Keratinocyte (primary cell): Measurements from ENCODE around the gene CELF2. TPM values are rescaled to one million over a fixed set of nuclear protein-coding genes. Genes with fewer than 3 reads are reported as not detected.
A peak's percentile ranks its signal among the peaks of the same experiment; 100 is the strongest.
"Not testable (repeated sequence)": the region's sequence is repeated elsewhere in the genome, so short reads cannot be mapped to it uniquely, and the experiment has no call there.

Experiments
- DNase-seq: peaks from one replicate; pipeline ENCODE4 v3.0.0-alpha.2; 2011; ENCODE audit warnings: low read depth, missing footprints, low spot score
- FAIRE-seq: peaks from 2 replicates; lab custom pipeline; 2011; peaks lifted over from hg19 to GRCh38; lab: Jason Lieb, UNC
- H2AFZ ChIP-seq: 2 replicates; pipeline ENCODE4 v1.6.0; 2012; ENCODE audit warnings: low read length, control low read depth, inconsistent platforms; ENCODE audit not compliant: control insufficient read depth
- H3K27ac ChIP-seq: 2 replicates; pipeline ENCODE4 v1.5.1; 2011; ENCODE audit warnings: low read length; ENCODE audit not compliant: control insufficient read depth, insufficient read depth
- H3K27me3 ChIP-seq: 3 replicates; pipeline ENCODE4 v1.6.0; 2011; ENCODE audit warnings: low read length; ENCODE audit not compliant: control insufficient read depth, insufficient read depth; ENCODE audit errors: extremely low read depth
- H3K36me3 ChIP-seq, 2 experiments: 2 replicates in 1 of 2; 3 replicates in 1 of 2; pipeline ENCODE4 v1.5.1; 2011; ENCODE audit warnings: low read length in 2 of 2, mild to moderate bottlenecking in 1 of 2; ENCODE audit not compliant: control insufficient read depth in 2 of 2, insufficient read depth in 2 of 2; ENCODE audit errors: extremely low read depth in 1 of 2
- H3K4me1 ChIP-seq: 3 replicates; pipeline ENCODE4 v1.5.1; 2011; ENCODE audit warnings: low read length; ENCODE audit not compliant: control insufficient read depth, insufficient read depth; ENCODE audit errors: extremely low read depth
- H3K4me2 ChIP-seq: 3 replicates; pipeline ENCODE4 v1.6.0; 2011; ENCODE audit warnings: low read depth, low read length; ENCODE audit not compliant: control insufficient read depth, insufficient read depth; ENCODE audit errors: extremely low read depth
- H3K4me3 ChIP-seq, 3 experiments: fragments of 200-600 bp in 1 of 3; sonication (generic) in 1 of 3; 2 replicates in 2 of 3; 3 replicates in 1 of 3; pipeline ENCODE4 v1.5.1; 2011 to 2016; ENCODE audit warnings: low read length in 3 of 3, mild to moderate bottlenecking in 3 of 3, control low read depth in 2 of 3, inconsistent platforms in 1 of 3, low read depth in 1 of 3, mixed read lengths in 1 of 3, mixed run types in 1 of 3, moderate library complexity in 1 of 3; ENCODE audit not compliant: control insufficient read depth in 2 of 3, insufficient read depth in 2 of 3; ENCODE audit errors: extremely low read depth in 1 of 3
- H3K79me2 ChIP-seq: 2 replicates; pipeline ENCODE4 v1.6.0; 2012; ENCODE audit warnings: low read length; ENCODE audit not compliant: control insufficient read depth, insufficient read depth
- H3K9ac ChIP-seq: 3 replicates; pipeline ENCODE4 v1.6.0; 2011; ENCODE audit warnings: low read length; ENCODE audit not compliant: control insufficient read depth, insufficient read depth; ENCODE audit errors: extremely low read depth
- H3K9me1 ChIP-seq: 3 replicates; pipeline ENCODE4 v1.6.0; 2011; ENCODE audit warnings: low read length; ENCODE audit not compliant: control insufficient read depth, insufficient read depth; ENCODE audit errors: extremely low read depth
- H3K9me3 ChIP-seq: 2 replicates; pipeline ENCODE4 v1.5.1; 2012; ENCODE audit warnings: low read depth, low read length; ENCODE audit not compliant: control insufficient read depth
- H4K20me1 ChIP-seq: 3 replicates; pipeline ENCODE4 v1.6.0; 2011; ENCODE audit warnings: low read length; ENCODE audit not compliant: control insufficient read depth, insufficient read depth; ENCODE audit errors: extremely low read depth
- CTCF ChIP-seq, 3 experiments: IDR thresholded peaks in 1 of 3; conservative IDR thresholded peaks in 1 of 3; optimal IDR thresholded peaks in 1 of 3; 2 replicates in 2 of 3; 3 replicates in 1 of 3; pipeline versions ENCODE3 to v1.5.1; 2011; ENCODE audit warnings: low read length in 3 of 3, mild to moderate bottlenecking in 3 of 3, moderate library complexity in 2 of 3, control low read depth in 1 of 3, inconsistent platforms in 1 of 3; ENCODE audit not compliant: insufficient read depth in 2 of 3; ENCODE audit errors: extremely low read depth in 1 of 3
- EZH2 ChIP-seq: IDR thresholded peaks from one replicate; pipeline ENCODE4 v1.6.1; 2012; ENCODE audit warnings: inconsistent platforms, mild to moderate bottlenecking, low read length, moderate library complexity
- dilution Hi-C: fragments of 300-500 bp; cut with MboI; formaldehyde crosslinking; loops from one replicate; pipeline ENCODE4 v1.7.0; 2020; ENCODE audit warnings: low sequenced_read_pairs; ENCODE audit not compliant: extremely low pct_ligation_motif_present
- polyA plus RNA-seq, 5 experiments: library from polyadenylated mRNA; depleted of rRNA in 3 of 5; stranded (reverse) in 3 of 5; stranded (forward) in 1 of 5; unstranded in 1 of 5; fragments of >200 nt; gene quantifications; 1 replicate in 1 of 5; 2 replicates in 3 of 5; 3 replicates in 1 of 5; pipeline versions ENCODE4 v1.2.1 to v1.2.3, GENCODE V29; 2011 to 2012; ENCODE audit warnings: missing spikeins in 2 of 5, low read depth in 1 of 5, low replicate concordance in 1 of 5

The CELF2 gene
- polyA plus RNA-seq, 1 donor (not counting 4 experiments of a cell fraction or from before 2014, with no cell fraction given) = 9.8 TPM

- Histone ChIP-seq H3K9me1 (no peaks in the 10 kb centered on the region), H2AFZ (peak overlapping the region; percentile 58), H3K4me2 (peak overlapping the region; percentile 59), H3K9me3 (no peaks in the 10 kb centered on the region), H3K27me3 (no peaks in the 10 kb centered on the region), H3K4me3 (no peak overlapping the region), H4K20me1 (no peaks in the 10 kb centered on the region), H3K36me3 (no peaks in the 10 kb centered on the region), H3K27ac (no peak overlapping the region), H3K79me2 (no peaks in the 10 kb centered on the region), H3K9ac (no peak overlapping the region), H3K4me1 (no peaks in the 10 kb centered on the region)
- TF ChIP-seq EZH2 (no peak), CTCF (optimal IDR thresholded peaks at IDR 0.05 in 1 of 3, IDR thresholded peaks at IDR 0.05 in 1 of 3, conservative IDR thresholded peaks at IDR 0.05 in 1 of 3; ENCODE audit: extremely low read depth in 1 of 3, insufficient read depth in 2 of 3, low read length in 3 of 3) (peak in 2 of 3 experiments; percentile 43 to 63)
- dilution Hi-C loops = no loop called here
- DNase-seq (no peak), FAIRE-seq (peak; percentile 59)
These were observed 327.8 kb downstream of the CELF2 start for GRCh38 chr10:11345224-11346054.

GRCh38 chr10:11347580-11347979 lies 329.9 kb downstream of the CELF2 start:
- H3K9me3 ChIP-seq, H3K36me3 ChIP-seq, H3K4me3 ChIP-seq, H3K27ac ChIP-seq, H3K4me1 ChIP-seq, FAIRE-seq, H3K27me3 ChIP-seq, H4K20me1 ChIP-seq, DNase-seq, H3K4me2 ChIP-seq, H3K9me1 ChIP-seq, H3K9ac ChIP-seq, dilution Hi-C loops, H2AFZ ChIP-seq, H3K79me2 ChIP-seq: not testable (repeated sequence)
